ENCODE measurements around the gene VTN.
A peak's percentile ranks its signal among the peaks of the same experiment; 100 is the strongest.

VTN gene

DNA sequence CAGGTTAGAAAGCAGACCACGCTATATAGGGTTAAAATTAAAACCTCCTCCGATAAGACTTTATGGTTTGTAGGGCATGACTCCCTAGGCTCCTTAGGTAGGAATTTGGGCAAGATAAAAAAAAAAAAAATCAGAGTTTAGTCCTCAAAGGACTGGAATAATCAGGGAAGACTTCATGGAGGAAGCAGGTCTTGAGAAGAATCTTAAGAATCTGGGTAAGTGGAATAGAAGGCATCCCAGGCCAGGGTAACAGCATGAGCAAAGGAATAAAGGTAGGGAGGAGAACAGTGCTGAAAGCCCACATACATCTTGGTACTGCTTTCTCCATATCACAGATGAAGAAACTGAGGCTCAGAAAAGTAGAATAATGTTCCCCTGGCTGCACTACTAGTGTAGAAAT is 20.5 kb upstream of the VTN start:
- TF ChIP-seq, protein P1, sequence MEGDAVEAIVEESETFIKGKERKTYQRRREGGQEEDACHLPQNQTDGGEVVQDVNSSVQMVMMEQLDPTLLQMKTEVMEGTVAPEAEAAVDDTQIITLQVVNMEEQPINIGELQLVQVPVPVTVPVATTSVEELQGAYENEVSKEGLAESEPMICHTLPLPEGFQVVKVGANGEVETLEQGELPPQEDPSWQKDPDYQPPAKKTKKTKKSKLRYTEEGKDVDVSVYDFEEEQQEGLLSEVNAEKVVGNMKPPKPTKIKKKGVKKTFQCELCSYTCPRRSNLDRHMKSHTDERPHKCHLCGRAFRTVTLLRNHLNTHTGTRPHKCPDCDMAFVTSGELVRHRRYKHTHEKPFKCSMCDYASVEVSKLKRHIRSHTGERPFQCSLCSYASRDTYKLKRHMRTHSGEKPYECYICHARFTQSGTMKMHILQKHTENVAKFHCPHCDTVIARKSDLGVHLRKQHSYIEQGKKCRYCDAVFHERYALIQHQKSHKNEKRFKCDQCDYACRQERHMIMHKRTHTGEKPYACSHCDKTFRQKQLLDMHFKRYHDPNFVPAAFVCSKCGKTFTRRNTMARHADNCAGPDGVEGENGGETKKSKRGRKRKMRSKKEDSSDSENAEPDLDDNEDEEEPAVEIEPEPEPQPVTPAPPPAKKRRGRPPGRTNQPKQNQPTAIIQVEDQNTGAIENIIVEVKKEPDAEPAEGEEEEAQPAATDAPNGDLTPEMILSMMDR (IDR thresholded peaks at IDR 0.05), result no peak
- DNase-seq (ENCODE audit: low spot score), result no peak
- Histone ChIP-seq H3K27ac (no peak overlapping the region), H3K4me3 (no peak overlapping the region)

DNA sequence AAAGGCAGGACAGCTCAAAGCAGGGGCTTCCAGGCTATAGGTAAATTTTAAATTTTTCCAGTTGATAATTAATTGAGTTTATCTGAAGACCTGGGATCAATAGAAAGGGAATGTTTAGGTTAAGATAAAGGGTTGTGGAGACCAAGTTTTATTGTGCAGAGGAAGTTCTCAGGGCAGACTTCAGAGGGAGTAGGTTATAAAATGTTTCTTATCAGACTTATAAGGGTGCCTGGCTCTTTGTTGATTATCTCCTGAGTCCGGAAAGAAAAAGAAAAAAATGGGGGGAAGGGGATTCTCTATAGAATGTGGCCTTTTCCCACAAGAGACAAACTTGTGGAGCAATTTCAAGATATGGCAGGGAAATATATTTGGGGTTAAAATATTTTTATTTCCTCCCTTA is 20.0 kb upstream of the VTN start:
- TF ChIP-seq, protein P1 (IDR thresholded peaks at IDR 0.05), result no peak
- Histone ChIP-seq H3K27ac (no peak overlapping the region), H3K4me3 (no peak overlapping the region)
- DNase-seq (ENCODE audit: low spot score), result no peak

- TF ChIP-seq, protein P1 (IDR thresholded peaks at IDR 0.05), result no peak
- no peak overlapping the region for H3K27ac ChIP-seq
- no peak overlapping the region for H3K4me3 ChIP-seq
- no peak for DNase-seq (ENCODE audit: low spot score)
Measured at GRCh38 chr17:28388106-28388505, 18.0 kb upstream of the VTN start.

- H3K4me3 ChIP-seq, result no peak overlapping the region
- no peak for DNase-seq (ENCODE audit: low spot score)
- TF ChIP-seq, protein P1 (IDR thresholded peaks at IDR 0.05), result no peak
- H3K27ac ChIP-seq, result no peak overlapping the region
Measured at GRCh38 chr17:28386391-28386790, 16.3 kb upstream of the VTN start.

DNA sequence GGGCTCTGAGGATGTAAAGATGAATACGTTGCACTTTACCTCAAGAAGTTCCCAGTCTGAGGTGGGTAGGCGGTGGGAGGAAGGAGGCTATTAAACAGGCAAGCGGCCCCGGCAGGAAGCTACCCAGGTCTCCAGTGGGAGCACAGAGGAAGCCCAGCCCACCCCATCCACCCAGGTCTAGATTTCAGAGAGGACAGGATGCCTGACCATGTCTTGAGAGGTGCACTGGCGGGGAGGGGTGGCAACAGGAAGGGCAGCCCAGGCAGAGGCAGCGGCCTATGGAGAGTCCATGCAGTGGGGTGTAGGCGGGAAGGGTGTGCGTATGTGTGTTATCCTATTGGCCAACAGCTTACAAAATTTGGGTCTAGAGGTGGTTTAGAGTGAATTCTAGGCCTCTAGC is 15.3 kb upstream of the VTN start:
- DNase-seq (ENCODE audit: low spot score), result no peak
- TF ChIP-seq, protein P1 (IDR thresholded peaks at IDR 0.05), result no peak
- H3K4me3 ChIP-seq, result peak overlapping the region; percentile 65

GRCh38 chr17:28385037-28385400 is 14.9 kb upstream of the VTN start:
- peak overlapping the region; percentile 65 for H3K4me3 ChIP-seq
- DNase-seq (ENCODE audit: low spot score), result no peak
- TF ChIP-seq, protein P1 (IDR thresholded peaks at IDR 0.05), result no peak
- H3K27ac ChIP-seq, result no peak overlapping the region

More for the DNA sequence above, 15.3 kb upstream of the VTN start:
- H3K27ac ChIP-seq, result no peak overlapping the region

- TF ChIP-seq, protein P1 (IDR thresholded peaks at IDR 0.05), result no peak
- Histone ChIP-seq H3K4me3 (peak overlapping the region; percentile 65), H3K27ac (no peak overlapping the region)
- DNase-seq (ENCODE audit: low spot score), result no peak
Measured at GRCh38 chr17:28384281-28385036, 14.4 kb upstream of the VTN start.

Measured in coronary artery (tissue), 2 donors.